Renal pelvis (tissue), 4 donors: ENCODE measurements around the gene LRP2BP. TPM values are rescaled to one million over a fixed set of nuclear protein-coding genes. Genes with fewer than 3 reads are reported as not detected.
"Not testable (repeated sequence)": the region's sequence is repeated elsewhere in the genome, so short reads cannot be mapped to it uniquely, and the experiment has no call there.

Source experiments
- DNase-seq: peaks from one replicate; pipeline ENCODE4 v3.0.0-alpha.2; 2013
- polyA plus RNA-seq, 3 donors: library from polyadenylated mRNA; unstranded; fragments of 120-200 nt; gene quantifications; one replicate each; pipeline ENCODE4 v1.2.1, GENCODE V29; 2013; ENCODE audit not compliant: insufficient read length in 3 of 3

LRP2BP gene
- polyA plus RNA-seq, 3 donors: 2.3 to 5.9 (median 5.0) TPM

GRCh38 chr4:185363251-185363650 is 32.5 kb downstream of the LRP2BP start:
- no peak for DNase-seq

DNA sequence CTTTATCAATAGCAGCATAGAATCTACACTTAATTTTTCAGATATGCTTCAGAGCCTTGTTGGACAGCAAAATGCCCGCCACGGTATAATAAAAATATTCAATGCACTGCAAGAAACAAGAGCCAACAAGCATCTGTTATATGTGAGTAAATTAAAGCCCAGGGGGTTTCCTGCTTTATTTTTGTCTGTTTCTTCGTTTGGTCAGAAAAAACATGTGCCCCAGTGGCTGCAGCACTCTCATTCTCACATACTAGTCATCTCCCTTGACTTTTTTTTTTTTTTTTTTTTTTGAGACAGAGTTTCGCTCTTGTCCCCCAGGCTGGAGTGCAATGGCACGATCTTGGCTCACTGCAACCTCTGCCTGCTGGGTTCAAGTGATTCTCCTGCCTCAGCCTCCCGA is 33.2 kb downstream of the LRP2BP start:
- not testable (repeated sequence) for DNase-seq

DNA sequence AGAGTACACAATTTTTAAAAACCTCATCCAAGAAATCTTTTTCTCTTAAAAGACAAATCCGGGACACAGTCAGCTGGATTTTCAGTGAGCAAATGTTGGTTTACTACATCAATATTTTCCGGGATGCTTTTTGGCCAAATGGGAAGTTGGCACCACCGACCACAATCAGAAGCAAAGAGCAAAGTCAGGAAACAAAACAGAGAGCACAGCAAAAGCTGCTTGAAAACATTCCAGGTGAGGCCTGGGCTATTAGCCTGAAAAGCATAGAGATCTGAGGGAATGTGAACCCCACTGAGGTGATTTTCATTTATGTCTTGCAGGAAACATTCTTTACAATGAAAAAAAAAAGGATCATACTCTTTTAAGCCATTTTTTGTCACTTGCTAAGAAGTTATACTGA is 33.9 kb downstream of the LRP2BP start:
- DNase-seq: no peak

DNA sequence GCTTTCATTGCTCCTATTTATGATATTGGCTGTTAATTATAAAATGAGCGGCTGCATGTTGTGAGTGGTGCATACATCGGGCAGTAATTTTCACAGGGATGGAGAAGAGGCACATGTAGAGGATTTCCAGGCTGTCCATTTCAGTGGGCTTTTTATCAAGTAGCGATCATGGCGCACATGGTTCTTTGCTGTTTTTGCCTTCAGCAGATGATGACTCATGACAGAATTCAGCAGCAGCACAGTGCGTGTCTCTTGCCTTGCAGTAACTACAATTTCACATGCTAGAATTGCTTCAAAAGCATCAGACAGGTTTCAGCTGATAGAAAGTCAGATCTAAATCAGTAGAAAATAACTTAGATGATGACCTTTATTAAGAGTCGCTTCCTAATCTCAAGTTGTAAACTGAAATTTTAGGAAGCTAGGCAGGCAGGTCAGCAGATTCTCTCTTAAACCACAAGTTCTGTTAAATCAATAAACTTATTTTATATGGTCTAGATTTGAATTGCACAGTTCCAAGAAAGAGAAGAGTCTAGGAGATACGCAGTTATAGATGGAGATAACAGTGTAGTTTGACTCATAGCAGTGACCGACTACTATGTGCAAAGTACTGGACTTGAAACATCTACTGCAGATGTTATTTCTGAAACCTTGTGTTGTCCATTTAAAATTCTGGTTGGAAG is 35.8 kb downstream of the LRP2BP start:
- no peak for DNase-seq

GRCh38 chr4:185358959-185359358 is 36.8 kb downstream of the LRP2BP start:
- no peak for DNase-seq

- DNase-seq: no peak
Measured at GRCh38 chr4:185358514-185358913, 37.2 kb downstream of the LRP2BP start.

- no peak for DNase-seq
Measured at GRCh38 chr4:185357733-185358440, 37.8 kb downstream of the LRP2BP start.

- DNase-seq: no peak
Measured at GRCh38 chr4:185357211-185357610, 38.5 kb downstream of the LRP2BP start.

DNA sequence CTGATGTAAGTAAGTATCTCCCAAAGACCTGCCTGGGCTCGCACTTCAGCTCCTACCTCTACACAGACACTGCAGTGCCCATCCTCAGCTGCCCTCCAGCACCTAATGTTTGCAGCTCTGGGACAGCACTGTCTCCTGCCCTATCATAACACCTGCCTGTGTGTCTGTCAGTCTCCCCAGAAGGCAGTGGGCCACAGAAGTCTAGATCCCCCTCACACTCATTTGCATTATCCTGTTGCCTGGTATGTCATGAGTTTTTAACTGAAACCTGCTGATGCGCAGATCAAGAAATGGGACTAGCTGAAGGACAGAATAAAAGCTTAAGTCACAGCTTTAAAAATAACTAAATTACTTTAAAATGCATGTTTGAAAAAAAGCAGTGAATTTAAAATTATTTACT is 43.0 kb downstream of the LRP2BP start:
- no peak for DNase-seq

DNA sequence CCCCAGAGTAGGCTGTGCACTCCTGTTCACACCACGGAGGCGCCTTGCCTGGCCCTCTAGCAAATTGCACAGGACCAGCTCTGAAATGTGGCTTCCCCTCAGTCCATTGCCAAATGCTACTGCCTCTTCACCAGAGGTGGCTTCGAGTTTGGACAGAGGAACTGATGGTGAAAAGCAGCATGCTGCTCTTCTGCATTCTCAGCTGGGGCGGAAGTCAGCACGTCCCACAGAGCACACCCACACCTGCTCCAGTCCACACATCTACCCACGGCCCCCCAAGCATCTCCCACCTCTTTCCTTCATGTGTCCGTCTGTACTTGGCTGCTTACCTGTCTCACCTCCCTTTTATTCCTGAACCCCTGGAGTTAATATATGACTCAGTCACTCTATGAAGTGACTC is 43.5 kb downstream of the LRP2BP start:
- DNase-seq: no peak

- no peak for DNase-seq
Measured at GRCh38 chr4:185351691-185352090, 44.0 kb downstream of the LRP2BP start.

- no peak for DNase-seq
Measured at GRCh38 chr4:185346975-185347601, 48.6 kb downstream of the LRP2BP start.

DNA sequence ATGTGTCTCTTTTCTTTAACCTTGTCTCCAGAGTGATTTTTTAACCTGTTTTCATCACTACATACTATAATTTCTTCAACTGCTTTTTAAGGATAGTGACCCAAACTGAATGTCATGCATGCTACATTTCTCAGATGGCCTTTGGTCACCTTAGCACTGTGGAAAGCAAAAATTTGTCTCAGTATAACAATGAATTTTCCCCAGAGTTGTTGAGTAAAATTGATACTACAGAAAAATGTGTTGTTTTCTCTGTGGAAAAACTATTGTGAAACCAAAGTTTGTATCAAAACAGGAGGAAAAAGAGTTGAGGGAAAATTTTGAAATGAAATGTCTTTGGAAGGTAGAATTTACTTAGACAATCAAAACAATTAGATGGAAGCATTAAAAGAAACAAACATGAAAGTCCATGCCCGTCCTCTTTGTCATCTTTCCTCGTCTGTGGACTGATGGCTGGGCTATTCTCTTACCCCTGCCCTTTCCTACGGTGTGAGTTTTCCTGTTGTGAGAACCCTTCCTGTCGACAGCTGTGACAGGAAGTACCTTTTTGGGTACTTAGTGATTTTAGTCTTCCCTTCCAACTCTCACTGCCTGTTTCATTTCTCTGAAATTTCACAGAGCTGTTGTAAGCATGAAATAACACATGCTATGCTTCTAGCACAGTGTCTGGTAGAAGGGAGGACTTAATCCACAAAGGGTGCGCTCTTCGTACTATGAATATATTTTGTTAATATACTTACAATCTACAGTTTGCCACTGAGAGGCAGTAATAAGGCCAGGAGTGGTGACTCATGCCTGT is 50.8 kb downstream of the LRP2BP start:
- DNase-seq: no peak

- peak; percentile 35 for DNase-seq
Measured at GRCh38 chr4:185343726-185344581, 51.8 kb downstream of the LRP2BP start.

- no peak for DNase-seq
Measured at GRCh38 chr4:185341841-185342240, 53.9 kb downstream of the LRP2BP start.

GRCh38 chr4:185341377-185341776 is 54.3 kb downstream of the LRP2BP start:
- DNase-seq: no peak

- no peak for DNase-seq
Measured at GRCh38 chr4:185339941-185340340, 55.8 kb downstream of the LRP2BP start.

GRCh38 chr4:185335579-185335978 is 60.1 kb downstream of the LRP2BP start:
- DNase-seq: no peak

DNA sequence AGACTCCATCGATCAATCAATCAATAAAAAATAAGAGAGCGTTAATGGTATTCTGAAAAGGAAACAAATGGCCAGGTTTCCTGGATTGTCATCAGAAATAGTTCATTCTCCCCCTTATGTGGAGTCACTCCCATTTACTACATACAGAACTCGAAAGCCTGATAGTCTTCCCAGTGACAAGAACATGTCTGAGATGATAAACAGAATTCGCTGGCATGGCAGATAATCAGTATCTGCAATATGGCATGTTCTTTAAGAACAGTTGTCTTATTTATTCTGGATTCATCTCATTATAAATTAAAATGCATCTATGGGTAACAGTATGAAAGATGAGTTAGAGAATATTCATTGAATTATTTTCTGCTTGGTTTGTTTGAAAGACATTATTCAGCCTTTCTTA is 61.4 kb downstream of the LRP2BP start:
- no peak for DNase-seq

GRCh38 chr4:185332575-185333464 is 62.9 kb downstream of the LRP2BP start:
- no peak for DNase-seq
